Inflammatory macrophage (primary cell): Measurements from ENCODE around the gene SNUPN.
"Not testable (repeated sequence)": the region's sequence is repeated elsewhere in the genome, so short reads cannot be mapped to it uniquely, and the experiment has no call there.

ENCODE experiments used
- DNase-seq, 2 donors: peaks; one replicate each; pipeline ENCODE4 v3.0.0-alpha.2; 2020 to 2022

Gene SNUPN

GRCh38 chr15:75636026-75636425 lies 10.5 kb upstream of the SNUPN start:
- no peak for DNase-seq

DNA sequence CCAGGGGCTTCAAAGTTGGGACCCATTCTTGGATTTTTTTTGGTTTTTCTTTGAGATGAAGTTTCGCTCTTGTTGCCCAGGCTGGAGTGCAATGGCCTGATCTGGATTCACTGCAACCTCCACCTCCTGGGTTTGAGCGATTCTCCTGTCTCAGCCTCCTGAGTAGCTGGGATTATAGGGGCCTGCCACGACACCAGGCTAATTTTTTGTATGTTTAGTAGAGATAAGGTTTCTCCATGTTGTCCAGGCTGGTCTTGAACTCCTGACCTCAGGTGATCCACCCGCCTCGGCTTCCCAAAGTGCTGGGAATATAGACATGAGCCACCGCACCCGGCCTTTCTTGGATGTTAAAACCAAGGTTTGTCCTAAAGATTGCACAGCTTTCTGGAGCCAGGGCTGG lies 8.4 kb upstream of the SNUPN start:
- DNase-seq: not testable (repeated sequence)

DNA sequence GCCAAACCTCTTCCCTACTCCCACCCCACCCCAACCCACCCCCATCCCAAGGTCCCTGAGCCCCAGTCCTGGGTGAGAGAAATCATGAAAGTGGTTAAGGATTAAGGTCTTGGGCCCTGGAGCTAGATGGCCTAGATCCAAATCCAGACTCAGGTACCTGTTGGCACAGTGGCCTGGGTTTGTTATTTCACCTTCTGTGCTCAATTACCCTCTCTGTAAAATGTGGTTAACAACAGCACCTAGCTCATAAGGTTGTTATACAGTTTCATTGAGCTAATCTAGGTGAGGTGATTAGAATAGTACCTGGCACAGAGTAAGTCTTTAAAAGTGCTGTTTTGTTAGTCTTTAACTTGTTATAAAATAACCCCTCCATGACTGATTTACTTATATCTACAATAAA lies 6.4 kb upstream of the SNUPN start:
- DNase-seq: no peak

GRCh38 chr15:75622505-75622904 lies 3.0 kb downstream of the SNUPN start:
- DNase-seq: no peak

GRCh38 chr15:75620841-75621391 lies 4.6 kb downstream of the SNUPN start:
- DNase-seq: peak; percentile 53 to 56

DNA sequence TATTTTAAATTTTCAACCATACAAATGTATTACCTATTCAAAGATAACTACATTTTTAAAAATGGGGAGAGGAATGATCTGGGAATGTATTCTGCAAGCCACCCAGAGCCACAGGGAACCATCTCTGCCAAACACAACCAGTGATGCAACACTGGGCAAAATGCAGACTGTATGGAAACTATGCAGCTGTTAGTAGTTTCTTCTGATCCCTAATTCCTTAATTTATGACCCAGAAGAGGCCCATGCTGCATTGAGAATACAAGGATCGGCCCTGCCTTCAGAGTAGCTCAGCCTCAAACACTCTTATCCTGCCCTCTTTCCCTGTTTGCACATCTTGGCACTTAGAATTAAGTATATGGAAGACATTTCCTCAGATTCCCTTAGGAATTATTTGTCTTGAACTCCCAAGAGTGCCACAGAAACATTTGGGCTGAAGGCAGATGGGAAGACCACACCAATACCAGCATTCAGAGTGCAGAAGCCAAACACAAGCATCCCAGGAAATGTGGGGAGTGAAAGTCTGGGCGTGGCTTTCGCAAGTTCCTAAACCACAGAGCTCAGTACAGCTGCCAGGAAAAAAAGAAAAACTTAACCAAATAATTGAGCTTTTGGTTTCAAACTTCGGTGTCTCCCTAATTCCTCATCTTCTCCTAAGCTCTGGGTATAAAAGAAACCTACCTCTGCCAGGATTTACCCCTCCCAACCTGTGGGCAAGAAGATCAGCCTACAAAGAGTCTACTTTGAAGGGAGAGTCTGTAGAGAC lies 5.3 kb downstream of the SNUPN start:
- peak; percentile 35 to 43 for DNase-seq

- no peak for DNase-seq
Observed at GRCh38 chr15:75616766-75617165, 8.8 kb downstream of the SNUPN start.

DNA sequence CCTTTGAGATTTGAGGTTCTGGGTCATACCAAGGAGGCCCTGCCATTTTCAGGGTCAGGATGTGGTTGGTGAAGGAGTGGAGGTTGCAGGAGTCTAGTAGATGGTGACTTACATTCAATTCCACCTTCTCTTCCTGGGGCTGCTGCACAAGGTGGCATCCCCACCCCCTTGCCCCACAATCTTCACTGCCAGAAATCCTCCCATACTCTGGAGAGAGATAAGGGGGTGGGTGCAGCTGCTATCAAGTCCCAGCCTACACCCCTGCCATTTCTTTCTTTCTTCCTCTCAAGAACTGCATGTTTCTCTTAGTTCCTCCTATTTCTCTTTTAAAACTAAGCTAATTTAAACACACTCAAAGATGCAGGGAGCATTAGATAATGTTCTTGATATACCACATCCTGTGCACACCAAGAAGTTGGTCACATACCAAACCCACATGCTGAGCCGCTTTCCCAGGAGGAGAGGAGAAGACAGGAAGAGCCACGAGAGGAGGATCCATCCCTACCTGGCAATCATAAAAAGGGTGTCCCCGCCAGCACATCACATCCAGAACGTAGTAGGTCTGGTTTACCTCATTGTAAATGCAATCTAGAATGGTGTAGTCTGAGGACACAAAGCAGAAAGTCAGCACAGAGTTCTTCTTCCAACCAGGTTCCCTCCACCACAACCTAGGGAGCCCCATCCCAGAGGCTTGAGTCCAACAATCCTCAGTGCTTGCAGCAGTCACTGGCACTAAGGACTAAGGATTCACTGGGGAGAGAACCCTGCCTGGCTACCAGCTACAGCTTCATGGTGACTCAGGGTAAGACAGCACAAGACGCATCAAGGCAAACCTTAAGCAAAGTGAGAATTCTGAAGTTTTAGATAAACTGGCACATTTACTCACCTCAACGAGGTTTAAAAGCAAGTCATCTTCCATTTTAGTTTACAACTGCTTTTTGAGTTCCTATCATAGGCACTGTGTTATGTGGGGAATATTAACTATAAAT lies 18.5 kb downstream of the SNUPN start:
- DNase-seq: no peak

DNA sequence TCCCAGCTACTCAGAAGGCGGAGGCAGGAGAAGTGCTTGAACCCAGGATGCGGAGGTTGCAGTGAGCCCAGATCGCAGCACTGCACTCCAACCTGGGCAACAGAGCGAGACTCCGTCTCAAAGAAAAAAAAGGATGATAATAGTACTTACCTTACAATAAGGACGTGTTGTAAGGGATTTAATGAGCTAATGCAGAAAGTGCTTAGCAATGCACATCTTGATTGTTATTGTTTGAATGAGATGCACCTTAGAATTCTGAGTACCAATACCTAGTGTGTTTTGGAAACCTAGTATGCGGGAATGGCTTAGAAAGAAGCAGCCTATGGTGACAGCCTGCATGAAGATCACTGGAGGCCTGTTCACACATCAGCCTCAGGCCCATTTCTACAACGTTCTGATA lies 19.5 kb downstream of the SNUPN start:
- no peak for DNase-seq

DNA sequence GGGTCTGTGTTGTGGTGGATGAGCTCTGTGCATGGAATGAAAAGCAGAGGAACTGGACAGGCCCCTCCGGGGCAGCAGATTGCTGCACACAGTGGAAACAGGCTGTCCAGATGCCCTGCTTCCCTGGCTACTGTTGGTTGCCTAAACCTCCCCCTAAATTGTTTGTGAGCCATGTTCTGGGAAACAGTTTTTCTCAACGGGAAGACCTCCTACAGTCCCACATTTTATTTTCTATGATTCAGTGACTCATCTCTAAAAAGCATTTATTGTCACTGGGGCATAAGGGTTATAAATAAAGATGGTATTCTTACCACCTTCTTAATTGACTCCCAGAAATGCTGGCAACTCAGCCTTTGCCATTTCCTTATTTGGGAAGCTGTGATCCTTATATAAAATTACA lies 26.1 kb downstream of the SNUPN start:
- no peak for DNase-seq

DNA sequence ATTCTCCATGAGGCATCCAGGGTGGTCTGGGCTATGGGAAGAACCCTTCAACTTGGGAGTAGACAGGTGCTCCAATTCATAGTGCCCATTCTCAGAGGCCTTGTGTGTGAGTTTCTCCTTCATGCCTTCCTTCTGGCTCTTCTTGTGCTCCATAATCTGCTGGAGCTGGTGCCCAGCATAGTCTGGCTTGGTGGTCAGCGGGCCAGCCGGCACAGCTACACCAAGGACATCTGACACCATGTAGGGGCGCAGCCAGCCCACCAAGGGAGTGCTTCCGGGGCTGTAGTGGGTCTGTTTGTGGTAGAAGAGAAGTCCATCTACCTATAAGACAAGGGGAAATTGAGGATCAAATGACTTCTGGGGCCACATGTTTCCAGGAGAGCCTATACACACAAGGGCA lies 27.2 kb downstream of the SNUPN start:
- no peak for DNase-seq

- DNase-seq: peak; percentile 41 to 58
Observed at GRCh38 chr15:75597667-75598341, 27.7 kb downstream of the SNUPN start.

- DNase-seq: no peak
Observed at GRCh38 chr15:75596703-75597345, 28.7 kb downstream of the SNUPN start.

DNA sequence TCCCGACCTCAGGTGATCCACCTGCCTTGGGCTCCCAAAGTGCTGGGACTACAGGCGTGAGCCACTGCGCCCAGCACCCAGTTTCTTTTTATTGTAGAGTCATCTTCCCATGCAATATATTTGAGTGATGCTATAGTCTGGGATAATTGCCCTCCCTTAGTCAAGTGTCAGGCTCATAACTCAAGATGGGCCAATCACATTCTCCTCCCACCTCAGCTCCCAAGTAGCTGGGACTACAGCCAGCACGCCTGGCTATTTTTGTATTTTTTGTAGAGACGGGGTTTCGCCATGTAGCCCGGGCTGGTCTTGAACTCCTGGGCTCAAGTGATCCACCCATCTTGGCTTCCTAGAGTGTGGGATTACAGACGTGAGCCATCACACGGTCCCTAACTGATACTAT lies 31.2 kb downstream of the SNUPN start:
- DNase-seq: no peak

DNA sequence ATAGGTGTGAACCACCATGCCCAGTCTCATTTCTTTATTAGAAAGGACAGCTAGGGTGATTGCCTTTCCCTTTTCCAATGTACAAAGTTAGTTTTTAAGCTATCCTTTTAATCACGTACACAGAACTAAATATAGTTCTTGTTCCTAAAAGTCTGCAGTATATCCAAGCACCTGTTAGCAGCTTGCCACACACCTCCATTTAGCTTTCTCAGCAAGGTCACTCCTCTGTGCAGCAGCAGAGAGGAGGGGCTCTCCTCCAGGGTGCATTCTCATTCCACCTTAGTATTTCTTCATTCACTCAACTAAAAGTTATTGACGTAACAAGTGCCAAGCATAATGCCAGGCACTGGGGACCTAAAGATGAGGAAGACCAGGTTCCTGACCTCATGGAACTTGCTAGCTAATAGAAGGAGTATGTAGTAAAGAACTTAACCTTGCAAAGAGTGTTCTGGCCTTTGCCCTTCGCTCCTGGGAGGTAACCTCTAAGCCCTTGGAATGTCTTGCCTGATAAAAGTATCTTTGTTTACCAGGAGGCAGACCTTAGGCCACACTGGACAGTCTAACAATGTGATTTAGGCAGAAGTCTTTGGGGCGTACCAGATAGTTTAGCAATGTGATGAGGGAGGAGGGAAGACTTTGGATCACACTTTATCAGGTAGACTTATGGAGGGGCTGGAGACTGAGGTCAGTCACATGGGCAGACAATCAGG lies 33.7 kb downstream of the SNUPN start:
- no peak for DNase-seq

DNA sequence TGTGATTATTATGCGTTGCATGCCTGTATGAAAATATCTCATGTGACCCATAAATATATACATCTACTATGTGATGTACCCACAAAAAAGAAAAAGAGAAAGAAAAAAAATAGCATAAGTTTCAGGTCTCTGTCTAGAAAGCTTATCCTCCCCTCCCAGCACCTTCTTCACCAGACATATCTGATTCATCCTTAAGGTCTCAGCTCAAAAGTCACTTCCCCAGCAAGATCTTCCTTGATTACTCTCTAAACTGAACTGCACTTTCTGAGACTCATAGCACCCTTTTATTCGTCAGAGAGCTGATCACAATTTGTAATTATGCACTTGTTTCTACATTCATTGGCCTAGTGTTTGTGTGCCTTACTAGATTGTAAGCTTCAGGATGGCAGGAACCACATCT lies 35.3 kb downstream of the SNUPN start:
- DNase-seq: no peak

DNA sequence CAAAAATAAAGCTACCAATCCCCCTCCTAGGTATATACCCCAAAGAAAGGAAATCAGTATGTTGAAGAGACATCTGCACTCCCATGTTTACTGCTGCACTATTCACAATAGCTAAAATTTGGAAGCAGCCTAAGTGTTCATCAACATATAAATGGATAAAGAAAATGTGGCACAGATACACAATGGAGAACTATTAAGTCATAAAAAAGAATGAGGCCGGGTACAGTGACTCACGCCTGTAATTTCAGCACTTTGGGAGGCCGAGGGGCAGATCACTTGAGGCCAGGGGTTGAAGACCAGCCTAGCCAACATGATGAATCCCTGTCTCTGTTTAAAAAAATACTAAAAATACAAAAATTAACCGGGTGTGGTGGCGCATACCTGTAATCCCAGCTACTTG lies 36.5 kb downstream of the SNUPN start:
- no peak for DNase-seq

DNA sequence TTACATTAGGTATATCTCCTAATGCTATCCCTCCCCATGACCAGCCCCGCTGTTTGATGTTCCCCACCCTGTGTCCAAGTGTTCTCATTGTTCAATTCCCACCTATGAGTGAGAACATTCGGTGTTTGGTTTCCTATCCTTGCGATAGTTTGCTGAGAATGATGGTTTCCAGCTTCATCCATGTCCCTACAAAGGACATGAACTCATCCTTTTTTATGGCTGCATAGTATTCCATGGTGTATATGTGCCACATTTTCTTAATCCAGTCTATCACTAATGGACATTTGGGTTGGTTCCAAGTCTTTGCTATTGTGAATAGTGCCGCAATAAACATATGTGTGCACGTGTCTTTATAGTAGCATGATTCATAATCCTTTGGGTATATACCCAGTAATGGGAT lies 39.1 kb downstream of the SNUPN start:
- DNase-seq: not testable (repeated sequence)

DNA sequence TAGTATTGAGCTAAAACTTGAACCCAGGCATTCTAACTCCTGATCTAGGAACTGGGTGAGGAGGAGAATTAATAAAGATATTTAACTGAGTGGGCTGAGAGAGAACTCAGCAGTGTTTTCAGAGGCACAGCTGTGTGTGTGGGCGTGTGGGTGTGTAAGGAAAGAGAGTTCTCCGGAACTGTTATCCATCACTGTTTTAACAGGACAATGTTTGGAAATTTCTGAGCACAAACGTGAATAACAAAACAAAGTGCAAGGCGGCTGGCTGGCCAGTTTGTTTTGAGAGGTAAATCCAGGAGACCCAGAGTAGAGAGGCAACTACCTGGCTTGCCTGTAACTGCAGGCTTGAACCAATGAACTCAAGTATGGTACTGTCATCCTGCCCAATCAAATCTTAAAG lies 41.4 kb downstream of the SNUPN start:
- DNase-seq: peak in 1 of 2 donors; percentile 24

DNA sequence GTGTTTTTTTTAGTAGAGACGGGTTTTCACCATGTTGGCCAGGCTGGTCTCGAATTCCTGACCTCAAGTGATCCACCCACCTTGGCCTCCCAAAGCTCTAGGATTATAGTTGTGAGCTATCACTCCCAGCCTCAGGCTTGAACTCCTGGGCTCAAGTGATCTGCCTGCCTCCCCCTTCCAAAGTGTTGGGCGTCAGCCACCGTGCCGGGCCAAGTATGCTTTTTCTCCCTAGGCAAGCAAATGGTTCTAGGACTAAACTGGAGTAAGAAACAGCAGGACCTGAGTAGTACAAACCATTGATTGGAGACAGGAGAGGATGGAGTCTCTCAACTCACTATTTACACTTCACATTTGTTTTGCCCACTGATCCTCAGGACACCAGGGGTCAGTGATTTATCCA lies 41.8 kb downstream of the SNUPN start:
- no peak for DNase-seq

DNA sequence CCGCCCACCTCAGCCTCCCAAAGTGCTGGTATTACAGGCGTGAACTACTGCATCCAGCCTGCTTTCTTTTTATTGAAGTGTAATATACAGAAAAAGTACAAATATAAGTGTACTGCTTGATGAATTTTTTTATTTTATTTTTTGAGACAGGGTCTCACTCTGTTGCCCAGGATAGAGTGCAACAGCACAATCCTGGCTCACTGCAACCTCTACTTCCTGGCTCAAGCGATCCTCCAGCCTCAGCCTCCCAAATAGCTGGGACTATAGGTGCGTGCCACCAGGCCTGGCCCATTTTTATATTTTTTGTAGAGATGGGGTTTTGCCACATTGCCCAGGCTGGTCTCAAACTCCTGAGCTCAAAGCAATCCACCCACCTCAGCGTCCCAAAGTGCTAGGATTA lies 42.6 kb downstream of the SNUPN start:
- DNase-seq: not testable (repeated sequence)
